C4-2B (cell line): ENCODE measurements around the gene BRINP1.

ENCODE experiments used
- CTCF ChIP-seq: fragments of 450-650 bp; conservative IDR thresholded peaks from 2 replicates; pipeline ENCODE4 v1.5.1; 2017; ENCODE audit warnings: mild to moderate bottlenecking
- ZFX ChIP-seq: fragments of 450-650 bp; IDR thresholded peaks from 2 replicates; pipeline ENCODE4 v1.6.1; 2017

GRCh38 chr9:119153402-119153801 lies 215.8 kb downstream of the BRINP1 start:
- no peak for TF ChIP-seq CTCF
- TF ChIP-seq ZFX: no peak
